RPMI8226 (cell line): Measurements from ENCODE around the gene ARAP3.

Experiments
- DNase-seq: peaks from one replicate; pipeline ENCODE4 v3.0.0-alpha.2; 2015

ARAP3 gene

DNA sequence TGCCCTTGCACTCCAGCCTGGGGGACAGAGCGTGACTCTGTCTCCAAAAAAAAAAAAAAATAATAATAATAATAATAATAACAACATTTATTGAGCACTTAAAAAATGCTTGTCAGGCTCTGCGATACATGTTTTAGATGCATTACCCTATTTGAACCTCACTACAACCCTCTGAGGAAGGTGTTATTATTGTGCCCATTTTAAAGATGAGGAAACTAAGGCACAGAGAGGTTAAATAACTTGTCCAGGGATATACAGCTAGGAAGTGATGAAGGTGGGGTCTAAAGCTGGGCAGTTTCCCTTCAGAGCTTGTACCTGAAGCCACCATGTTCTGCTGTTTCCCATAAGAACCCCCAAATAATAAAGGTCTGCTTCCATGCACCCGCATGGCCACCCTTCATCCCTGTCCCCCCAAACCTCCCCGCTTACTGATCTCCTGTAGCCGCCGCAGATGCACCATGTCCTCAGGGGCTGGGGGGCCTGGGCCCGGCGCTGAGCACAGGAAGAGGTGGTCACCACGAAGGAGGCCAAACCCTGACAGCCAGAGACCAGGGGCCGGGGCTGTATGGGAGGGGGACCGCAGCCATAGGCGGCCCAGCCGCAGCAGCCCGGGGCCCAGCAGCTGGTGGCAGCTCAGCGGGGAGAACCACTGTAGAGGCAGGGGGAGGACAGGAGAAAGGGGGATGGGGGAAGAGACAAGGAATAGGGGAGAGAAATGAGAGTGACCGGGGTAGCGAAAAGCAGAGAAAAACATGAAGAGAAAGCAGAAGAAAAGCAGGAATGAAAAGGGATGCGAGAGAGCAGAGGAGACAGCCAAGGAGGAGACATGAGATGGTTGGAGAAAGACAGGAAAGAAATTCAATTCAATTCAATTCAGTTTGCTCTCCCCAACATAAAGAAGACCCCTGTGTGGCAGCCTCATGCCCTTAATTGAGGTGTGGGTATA lies 15.8 kb downstream of the ARAP3 start:
- no peak for DNase-seq

DNA sequence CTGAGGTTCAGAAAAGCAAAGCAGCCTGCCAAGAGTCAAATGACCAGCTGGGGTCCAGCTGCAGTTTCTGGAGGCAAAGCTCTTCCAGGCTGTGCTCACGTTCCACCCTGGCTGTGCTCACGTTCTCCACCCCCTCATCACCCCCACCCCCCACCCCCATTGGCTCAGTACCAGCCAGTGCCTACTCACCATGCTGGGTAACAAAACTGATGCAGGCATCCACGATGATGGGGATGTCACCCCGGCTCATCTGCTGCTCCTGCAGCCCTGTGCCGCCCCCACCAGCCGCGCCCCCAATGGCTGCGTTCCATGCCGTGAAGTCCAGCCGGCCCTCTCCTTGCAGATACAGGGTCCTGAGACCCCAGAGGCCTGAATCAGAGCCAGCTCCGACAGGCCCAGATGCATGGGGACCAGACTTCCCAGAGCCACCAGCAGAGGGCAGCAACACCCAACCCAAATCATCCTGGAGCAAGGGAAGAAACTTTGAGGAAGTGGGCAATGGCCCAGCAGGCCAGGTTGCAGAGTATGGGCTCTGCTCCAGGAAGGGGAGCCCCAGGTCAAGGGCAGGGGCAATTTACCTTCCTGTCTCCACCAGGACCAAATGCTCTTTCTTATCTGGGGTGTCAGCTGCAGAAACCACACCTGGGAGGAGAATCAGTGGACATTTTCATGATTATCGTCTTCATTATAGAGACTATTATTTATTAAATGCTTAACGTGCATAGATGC lies 17.1 kb downstream of the ARAP3 start:
- peak; percentile 88 for DNase-seq

DNA sequence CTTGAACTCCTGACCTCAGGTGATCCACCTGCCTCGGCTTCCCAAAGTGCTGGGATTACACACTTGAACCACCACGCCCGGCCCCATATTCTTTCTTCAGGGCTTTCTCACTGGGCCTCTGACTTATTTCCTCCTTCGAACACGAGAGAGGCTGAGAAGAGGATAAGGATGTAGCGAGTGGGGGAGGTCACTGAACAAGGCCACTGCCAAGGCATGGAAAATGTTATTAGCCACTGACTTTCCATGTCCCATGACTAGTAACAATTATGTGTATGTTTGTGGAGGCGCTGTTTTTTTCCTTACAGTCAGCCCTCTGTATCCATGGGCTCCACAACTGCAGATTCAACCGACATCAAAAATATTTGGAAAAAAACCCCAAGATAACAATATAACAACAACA lies 18.5 kb downstream of the ARAP3 start:
- no peak for DNase-seq

DNA sequence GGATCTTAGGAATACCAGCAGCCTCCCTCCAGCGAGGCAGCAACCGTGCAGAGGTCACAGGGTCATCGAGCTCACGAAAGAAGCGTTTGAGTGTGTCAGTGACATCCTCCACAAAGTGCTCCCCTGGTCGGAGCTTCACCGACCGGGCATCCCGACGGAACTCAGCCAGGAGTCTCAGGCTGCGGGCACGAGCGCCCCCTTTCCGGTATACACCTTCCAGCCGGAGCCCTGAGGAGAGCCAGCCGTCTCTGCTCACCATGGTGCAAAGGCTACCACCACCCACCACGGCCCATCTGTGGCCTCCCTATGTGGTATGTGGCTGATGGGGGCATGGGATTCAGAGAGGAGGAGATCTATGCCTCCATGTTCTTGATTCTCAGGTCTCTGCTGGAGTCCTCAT lies 20.0 kb downstream of the ARAP3 start:
- DNase-seq = no peak

DNA sequence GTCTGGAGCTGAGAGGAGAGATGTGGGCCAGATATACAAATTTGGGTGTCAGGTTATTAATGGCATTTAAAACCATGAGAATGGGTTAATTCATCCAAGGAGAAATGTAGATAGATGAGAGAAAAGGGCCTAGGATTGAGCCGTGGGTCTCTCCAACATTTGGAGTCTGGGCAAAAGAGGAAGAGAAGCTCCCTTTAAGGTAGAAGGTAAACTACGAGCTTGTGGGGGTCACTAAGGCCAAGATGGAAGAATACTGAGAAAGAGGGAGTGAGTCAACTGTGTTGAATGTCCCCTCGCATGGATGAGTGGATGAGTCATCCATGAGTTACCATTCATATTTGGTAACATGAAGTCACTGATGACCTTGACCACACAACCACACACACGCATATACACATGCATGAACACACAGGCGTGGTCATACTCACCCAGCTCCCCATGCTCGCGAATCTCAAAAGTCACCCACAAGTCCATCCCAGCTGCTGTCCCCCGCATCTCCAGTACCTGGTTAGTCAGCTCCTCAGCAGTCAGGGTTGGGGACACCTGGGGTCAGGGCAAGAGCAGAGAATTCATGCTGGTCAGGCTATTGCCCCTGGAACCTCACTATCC lies 24.0 kb downstream of the ARAP3 start:
- DNase-seq = no peak

DNA sequence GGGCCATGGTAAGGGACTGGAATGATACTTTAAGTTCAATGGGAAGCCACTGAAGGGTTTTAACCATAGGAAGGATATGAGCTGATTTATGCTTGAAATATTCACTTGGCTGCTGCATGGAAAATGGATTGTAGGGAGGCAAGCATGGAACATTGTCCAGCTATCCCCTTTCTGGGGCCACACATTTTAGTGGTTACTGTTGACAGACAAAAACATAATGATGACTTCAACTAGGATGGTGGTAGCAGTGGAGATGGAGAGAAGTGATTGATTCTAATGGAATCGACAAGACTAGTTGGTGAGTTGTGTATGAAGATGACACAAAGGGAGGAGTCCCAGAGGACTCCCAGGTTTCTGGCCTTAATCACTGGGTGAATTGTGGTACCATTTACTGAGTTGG lies 24.6 kb downstream of the ARAP3 start:
- DNase-seq = no peak

DNA sequence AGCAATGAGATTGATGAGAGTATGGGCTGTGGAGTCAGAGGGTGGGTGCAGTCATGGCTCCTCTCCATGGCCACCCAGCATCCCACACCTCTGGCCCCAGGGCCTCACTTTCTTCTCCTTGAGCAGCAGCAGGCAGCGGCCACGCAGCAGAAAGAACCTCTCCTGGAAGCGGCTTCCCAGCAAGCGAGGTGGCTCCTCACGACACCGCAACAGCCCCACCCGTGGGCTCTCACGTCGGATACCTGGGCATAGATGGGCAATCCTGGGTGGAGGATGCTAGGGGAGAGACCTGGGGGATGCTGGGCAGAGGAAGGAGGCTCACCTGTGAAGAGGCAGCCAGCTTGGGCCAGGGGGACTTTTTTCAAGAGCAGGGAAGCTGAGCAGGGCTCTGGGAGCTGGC lies 25.6 kb downstream of the ARAP3 start:
- no peak for DNase-seq

DNA sequence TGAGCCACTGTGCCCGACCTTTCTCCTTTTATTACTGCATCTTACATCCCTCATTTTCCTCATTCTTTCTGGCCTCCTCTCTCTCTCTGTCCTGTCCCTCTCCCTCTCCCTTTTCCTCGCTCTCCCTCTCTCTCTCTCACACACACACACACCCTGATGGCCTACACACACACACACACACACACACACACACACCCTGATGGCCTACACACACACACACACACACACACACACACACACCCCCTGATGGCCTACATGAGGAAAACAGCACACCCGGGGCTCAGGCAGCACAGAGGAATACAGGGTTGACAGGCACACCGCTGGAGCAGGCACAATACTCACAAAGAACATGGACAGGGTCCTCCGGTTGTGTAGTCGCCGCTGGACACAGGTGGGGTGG lies 27.0 kb downstream of the ARAP3 start:
- DNase-seq = no peak

DNA sequence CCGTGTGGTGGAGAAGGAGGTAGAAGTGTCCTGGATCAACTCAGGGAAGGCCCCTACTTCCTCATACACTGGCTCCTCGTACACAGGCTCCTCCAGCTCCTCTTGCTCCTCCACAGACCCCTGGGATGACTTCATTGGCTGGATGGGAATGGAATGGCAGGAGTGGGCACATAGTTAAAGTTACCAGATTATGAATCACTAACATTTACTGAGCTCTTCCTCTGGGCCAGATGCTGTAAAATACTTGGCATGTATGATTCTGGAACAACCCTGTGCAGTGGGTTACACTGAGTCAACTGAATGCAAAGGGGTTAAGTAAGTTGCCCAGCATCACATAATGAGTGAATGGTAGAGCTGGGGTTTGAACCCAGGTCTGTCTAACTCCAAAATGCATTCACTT lies 27.7 kb downstream of the ARAP3 start:
- no peak for DNase-seq

DNA sequence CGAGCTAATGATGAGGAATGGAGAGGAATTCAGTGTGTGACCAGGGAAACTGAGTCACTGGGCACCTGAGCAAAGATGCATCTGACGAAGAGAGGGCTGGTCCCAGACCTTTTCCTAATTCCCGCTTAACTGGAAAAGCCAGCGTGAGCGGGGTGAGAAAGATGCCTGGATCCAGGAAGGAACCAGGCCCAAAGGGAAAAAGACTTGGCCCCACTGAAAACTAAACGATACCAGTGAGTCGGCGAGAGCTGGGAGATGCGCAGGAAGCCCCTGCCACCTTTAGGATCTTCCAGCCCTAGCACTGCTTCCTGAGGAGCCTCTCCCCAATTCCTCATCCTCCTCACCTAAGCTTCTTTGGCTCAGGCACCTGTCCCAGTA lies 30.3 kb downstream of the ARAP3 start:
- DNase-seq = no peak

DNA sequence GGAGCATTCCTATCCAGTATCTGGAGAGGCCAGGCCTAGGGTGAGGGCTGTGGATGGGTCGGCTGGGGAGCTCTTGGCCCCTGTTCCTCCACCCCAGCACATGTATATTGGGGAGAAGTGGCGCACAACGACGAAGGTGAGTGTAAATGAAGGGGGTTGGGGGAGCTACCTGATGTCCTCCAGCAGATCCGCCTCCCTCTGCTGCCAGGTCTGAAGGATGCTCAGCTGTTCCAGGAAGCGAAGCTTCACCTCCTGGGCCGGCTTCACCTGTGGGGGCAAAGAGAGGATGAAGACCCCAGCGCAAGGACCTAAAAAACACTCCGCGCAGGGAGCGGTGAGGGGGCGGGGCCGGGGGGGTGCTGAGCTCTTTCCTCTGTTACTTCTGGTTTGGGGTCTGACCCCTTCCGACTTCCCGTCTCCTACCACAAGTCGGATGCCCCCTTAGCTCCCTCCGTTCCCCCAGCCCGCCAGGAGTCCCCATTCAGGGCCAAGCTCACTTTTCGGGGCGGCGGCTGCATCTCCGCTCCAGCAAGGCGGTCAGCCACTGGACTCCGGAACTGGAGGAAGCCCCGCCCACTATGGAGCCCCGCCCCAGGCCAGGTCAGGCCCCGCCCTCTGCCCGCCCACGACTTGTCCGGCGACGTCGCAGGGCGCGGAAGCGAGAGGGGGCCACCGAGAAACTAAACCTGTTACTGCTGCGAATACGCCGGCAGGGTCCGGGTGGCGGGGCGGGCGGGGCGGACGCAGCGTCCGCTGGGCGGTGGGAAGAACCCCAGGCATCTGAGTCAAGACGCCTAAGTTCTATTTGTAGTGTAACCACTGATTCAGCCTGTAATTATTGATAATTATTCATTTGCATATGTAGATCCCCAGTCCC lies 30.9 kb downstream of the ARAP3 start, which contains the start of gene FCHSD1:
Gene FCHSD1 (minus strand): TSS at position 568 of the 877 bp plus-strand sequence. CDS start 50 bp downstream, at position 518.
- DNase-seq = peak; percentile 80

DNA sequence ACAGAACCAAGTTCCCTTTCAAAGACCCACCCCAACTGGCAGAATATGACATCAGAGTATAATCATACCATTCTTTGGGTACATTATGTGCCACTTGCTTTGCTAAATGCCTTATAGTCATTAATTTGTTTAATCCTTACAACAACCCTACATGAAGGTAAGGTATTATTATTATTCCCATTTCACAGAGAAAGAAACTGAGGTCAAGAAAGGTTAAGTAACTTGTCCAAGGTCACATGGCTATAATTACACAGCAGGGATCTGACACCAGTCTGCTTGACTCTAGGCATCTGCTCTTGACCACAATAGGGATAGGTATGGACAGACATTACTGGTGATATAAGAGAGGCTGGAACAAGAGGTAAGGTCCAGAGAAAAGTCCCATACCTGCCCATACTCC lies 32.1 kb downstream of the ARAP3 start:
- DNase-seq = no peak

DNA sequence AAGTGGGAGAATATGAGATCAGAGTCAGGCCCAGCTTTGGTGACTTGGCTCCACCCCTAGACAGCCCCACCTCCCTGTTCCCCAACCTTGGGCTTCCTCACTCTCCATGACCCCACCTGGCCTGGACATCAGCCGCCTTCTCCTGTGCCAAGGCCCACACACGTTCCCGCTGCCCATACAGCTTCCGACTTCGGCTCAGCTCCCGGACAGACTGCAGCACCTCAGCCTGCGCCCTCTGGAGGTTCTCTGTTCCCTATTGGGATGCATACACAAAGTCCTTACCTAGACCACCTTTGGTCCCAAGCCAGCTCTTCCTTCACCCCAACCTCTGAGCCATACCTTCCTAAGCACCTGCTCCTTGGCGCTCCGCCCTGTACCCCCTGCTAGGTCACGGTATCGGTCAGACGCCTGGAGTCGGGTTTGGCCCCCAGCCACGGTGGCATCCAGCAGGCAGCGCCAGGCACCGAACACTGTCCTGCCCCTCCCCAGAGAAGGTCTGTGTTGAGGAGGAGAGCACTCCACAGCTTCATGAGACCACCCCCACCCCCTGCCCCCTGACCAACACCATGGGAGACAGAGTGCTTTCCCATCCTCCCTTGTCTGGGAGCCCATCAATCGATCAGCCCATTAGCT lies 32.9 kb downstream of the ARAP3 start:
- DNase-seq = no peak

DNA sequence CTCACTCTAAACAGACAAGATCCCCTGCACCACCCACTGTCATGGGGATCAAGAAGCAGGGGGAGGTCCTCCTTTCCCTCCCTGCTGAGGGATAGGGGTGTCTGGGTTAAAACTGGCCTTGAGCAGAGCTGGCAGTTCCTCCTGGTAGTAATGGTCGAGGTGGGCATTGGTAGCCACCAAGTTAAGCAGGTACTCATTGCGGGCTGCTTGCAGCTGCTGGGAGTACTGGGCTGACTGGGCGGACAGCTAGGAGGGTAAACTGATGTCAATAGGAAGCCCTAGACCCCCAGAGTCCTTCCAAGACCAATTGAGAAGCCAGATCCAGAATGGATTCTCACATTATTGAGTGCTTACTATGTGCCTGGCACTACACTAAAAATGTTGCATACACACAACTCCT lies 34.2 kb downstream of the ARAP3 start:
- no peak for DNase-seq

DNA sequence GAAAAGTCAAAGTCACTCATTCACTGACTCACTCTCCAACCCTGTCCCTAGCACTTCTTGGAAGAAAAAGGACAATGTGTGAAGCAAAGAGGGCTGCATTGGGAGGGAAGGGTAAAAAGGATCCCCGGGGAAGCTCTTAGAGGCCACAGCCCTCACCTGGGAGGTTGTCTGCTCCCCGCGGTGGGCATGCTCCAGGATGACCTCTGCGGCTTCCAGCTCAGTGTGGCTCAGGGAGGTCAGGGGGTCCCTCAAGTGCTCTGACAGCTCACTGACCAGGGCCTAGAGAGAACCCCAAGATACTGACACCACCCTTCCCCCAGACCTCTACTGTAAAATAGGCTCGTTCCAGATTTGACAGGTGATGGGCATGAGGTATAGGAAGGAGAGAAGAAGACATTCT lies 34.8 kb downstream of the ARAP3 start:
- DNase-seq = no peak

DNA sequence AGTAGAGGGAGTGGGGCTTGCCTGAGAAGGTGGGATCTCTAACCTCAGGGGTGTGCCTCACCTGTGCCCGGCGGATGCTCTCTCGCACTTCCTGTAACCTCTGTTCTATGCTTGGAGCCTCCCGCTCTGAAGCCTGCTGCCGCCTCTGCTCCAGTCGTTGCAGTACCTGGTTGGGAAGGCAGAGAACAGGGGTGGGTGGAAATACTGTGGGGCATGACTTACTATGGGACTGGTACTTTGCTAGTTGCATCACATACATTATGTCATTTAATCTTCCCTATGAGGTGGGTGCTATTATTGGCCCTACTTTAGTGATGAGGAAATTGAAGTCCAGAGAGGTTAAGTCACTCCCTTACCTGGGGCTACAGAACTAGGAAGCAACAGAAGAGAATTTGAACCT lies 36.0 kb downstream of the ARAP3 start:
- DNase-seq = no peak

DNA sequence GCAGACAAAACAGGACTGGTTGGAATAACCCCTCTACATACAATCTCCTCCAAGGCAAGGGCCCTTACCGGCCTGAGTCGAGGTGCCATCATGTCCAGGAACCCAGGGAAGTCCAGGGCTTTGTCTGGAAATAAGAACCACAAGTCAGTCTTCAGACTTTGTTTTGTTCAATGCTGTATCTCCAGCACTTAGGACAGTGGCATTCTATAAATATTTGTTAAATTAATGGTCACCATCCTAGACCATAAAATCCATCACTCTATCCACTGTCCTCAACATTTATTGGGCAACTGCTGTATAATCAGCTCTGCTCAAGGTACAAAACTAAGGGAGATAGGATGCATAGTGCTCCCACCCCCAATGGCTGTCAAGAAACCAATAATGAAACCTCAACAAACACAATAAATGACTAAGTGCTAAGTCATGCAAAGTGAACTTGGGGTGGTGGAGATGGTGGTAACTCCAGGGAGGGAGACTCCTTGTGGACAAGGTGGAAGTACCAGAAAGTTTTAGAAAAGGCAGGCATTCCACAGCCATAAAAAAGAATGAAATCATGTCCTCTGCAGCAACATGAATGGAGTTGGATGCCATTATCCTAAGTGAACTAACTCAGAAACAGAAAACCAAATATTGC lies 40.3 kb downstream of the ARAP3 start:
- no peak for DNase-seq

DNA sequence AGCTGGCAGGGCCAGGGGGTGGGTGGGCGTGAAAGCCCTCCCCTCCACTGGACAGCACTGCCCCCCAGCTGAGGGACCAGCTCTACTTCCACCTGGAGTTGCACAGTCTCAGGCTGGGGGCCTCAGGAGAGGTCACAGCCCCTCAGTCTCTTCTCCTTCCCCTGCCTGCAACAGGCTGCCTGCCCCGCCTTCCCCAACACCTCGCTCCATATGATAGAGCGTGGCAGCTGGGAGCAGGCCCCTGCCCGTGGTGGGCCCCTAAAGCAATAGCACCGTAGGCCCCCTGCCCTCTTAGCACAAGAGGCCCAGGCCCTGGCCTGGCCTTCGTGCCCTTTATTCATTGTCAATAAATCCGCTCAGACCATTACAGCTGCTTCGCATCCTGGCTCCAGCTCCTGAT lies 41.3 kb downstream of the ARAP3 start:
- no peak for DNase-seq

DNA sequence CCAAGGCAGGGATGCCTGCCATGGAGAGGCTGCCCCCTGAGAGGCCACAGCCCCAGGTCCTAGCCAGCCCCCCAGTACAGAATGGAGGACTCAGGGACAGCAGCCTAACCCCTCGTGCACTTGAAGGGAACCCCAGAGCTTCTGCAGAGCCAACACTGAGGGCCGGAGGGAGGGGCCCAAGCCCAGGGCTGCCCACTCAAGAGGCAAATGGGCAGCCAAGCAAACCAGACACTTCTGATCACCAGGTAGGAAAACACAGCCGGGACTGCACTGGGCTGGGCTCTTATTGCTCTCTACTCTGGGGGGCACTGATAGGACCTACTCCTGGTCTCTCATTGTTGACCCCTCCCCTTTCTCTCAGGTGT lies 42.0 kb downstream of the ARAP3 start:
- no peak for DNase-seq

DNA sequence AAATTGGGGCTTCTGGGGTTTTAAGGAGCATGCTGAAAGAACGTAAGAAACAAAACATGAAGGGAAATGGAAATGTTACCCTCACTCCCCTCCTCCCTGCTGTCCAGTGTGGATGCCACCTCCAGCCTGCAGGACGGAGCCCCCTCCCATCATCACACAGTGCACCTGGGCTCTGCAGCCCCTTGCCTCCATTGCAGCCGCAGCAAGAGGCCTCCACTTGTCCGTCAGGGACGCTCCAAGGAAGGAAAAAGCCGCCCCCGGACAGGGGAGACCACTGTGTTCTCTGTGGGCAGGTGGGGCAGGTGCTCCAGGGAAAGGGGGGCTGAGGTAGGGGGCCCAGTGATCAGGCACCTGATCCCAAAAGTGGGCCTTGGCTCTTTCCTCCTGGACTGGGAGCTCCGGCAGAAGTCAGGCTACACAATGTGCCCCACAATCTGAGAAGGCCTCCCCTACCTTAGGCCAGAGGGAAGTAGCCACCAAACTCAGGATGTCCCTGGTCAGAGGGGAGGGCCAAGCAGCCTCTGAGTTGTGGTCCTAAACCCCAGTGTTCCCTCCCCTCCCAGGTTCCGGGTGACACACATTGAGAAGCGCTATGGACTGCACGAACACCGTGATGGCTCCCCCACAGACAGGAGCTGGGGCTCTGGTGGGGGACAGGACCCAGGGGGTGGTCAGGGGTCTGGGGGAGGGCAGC lies 42.5 kb downstream of the ARAP3 start:
- DNase-seq = no peak

DNA sequence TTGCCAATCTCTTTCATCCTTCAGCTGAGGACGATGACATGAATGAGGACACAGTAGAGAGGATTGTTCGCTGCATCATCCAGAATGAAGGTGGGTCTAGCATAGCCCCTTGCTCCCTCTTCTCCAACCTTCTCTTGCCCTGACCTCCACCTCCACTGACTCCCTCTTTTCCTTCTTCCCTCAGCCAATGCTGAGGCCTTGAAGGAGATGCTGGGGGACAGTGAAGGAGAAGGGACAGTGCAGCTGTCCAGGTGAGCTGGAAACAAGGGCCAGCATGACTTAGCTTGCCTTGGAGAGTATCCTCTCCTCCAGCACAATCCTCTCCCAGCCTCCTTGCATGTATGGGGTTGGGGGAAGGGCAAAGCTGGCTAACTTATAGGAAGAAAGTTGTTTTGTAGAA lies 43.3 kb downstream of the ARAP3 start:
- DNase-seq = no peak
